ENCODE results near the gene SRGAP2. TPM values are rescaled to one million over a fixed set of nuclear protein-coding genes. Genes with fewer than 3 reads are reported as not detected.
"Not testable (repeated sequence)": the region's sequence is repeated elsewhere in the genome, so short reads cannot be mapped to it uniquely, and the experiment has no call there.

The SRGAP2 gene
- 75.5 TPM for total RNA-seq

GRCh38 chr1:206203364-206204158 lies at the start of gene SRGAP2:
Gene SRGAP2, plus strand, starts transcription at chr1:206203541. Its CDS starts 2,430 bp downstream, at chr1:206205971.
- DNase-seq: peak; percentile 81

- DNase-seq: not testable (repeated sequence)
Measured at GRCh38 chr1:206167350-206168029, 35.9 kb upstream of the SRGAP2 start.

GRCh38 chr1:206169794-206170193 lies 33.5 kb upstream of the SRGAP2 start:
- DNase-seq: not testable (repeated sequence)

GRCh38 chr1:206173110-206173719 lies 30.1 kb upstream of the SRGAP2 start:
- DNase-seq: not testable (repeated sequence)

GRCh38 chr1:206174182-206174868 lies 29.0 kb upstream of the SRGAP2 start:
- peak; percentile 44 for DNase-seq

GRCh38 chr1:206175459-206176113 lies 27.8 kb upstream of the SRGAP2 start:
- DNase-seq: not testable (repeated sequence)

GRCh38 chr1:206176114-206176502 lies 27.2 kb upstream of the SRGAP2 start:
- DNase-seq: not testable (repeated sequence)

GRCh38 chr1:206178061-206178989 lies 25.0 kb upstream of the SRGAP2 start:
- DNase-seq: not testable (repeated sequence)

- DNase-seq: not testable (repeated sequence)
Measured at GRCh38 chr1:206179666-206180065, 23.7 kb upstream of the SRGAP2 start.

GRCh38 chr1:206182368-206183317 lies 20.7 kb upstream of the SRGAP2 start:
- not testable (repeated sequence) for DNase-seq

- DNase-seq: not testable (repeated sequence)
Measured at GRCh38 chr1:206183788-206184187, 19.6 kb upstream of the SRGAP2 start.

- DNase-seq: not testable (repeated sequence)
Measured at GRCh38 chr1:206185778-206186177, 17.6 kb upstream of the SRGAP2 start.

GRCh38 chr1:206186826-206187225 lies 16.5 kb upstream of the SRGAP2 start:
- not testable (repeated sequence) for DNase-seq

- not testable (repeated sequence) for DNase-seq
Measured at GRCh38 chr1:206195182-206195581, 8.2 kb upstream of the SRGAP2 start.

GRCh38 chr1:206196748-206197424 lies 6.5 kb upstream of the SRGAP2 start:
- DNase-seq: not testable (repeated sequence)

- DNase-seq: peak; percentile 99
Measured at GRCh38 chr1:206202789-206203363, 465 bp upstream of the SRGAP2 start, which contains the start of gene FAM72A. Gene FAM72A, minus strand, starts transcription at chr1:206202839. Its CDS starts 814 bp downstream, at chr1:206202025.

- DNase-seq: not testable (repeated sequence)
Measured at GRCh38 chr1:206204159-206204511, 794 bp downstream of the SRGAP2 start.

GRCh38 chr1:206204871-206205270 lies 1.5 kb downstream of the SRGAP2 start:
- DNase-seq: peak; percentile 7
